Endometrial microvascular endothelial cells (primary cell): ENCODE measurements around the gene CRABP2. TPM values are rescaled to one million over a fixed set of nuclear protein-coding genes. Genes with fewer than 3 reads are reported as not detected.

Experiments
- in situ Hi-C: cut with HindIII; loops from 2 replicates; pipeline ENCODE4 v1.10.0; 2017; ENCODE audit warnings: low sequenced_read_pairs, low pct_unique_long_range_greater_than_20kb; ENCODE audit errors: inconsistent ontology term
- total RNA-seq: library from RNA; depleted of rRNA; stranded (reverse); fragments of >200 nt; gene quantifications from one replicate; pipeline ENCODE4 v1.2.3, GENCODE V29; 2015; ENCODE audit errors: inconsistent ontology term

CRABP2 gene
- total RNA-seq, result not detected

DNA sequence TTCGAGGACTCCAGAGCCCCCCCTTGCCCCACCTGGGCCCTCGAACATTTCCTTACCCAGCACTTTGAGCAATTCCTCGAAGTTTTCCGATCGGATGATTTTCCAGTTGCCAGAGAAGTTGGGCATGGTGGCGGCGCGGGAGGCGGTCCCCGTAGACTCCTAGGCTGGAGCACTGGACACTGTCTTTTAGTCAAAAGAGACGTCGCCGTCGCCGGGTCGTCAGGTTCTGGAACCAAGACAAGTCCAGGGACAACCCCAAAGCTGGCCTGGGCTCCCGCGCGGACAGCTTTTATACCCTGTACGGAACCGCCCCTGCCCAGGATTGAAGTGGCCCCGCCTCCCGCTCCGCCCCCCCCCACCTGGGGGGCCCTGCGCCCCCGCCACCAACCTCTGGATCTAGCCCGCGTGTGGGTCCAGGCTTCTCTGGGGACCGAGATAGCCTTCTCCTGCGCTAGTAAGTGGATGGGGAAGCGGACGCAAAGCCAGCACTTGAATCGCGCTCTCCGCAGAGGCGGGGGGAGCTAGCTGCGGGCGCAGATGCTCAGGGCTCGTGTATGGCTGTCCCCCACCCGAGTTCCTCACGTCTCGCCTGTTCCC is at the start of gene CRABP2:
CRABP2 (minus strand) TSS at position 263 of the 597 bp plus-strand sequence; CDS start at position 126, 137 bp downstream.
- in situ Hi-C loops, result no loop called here

DNA sequence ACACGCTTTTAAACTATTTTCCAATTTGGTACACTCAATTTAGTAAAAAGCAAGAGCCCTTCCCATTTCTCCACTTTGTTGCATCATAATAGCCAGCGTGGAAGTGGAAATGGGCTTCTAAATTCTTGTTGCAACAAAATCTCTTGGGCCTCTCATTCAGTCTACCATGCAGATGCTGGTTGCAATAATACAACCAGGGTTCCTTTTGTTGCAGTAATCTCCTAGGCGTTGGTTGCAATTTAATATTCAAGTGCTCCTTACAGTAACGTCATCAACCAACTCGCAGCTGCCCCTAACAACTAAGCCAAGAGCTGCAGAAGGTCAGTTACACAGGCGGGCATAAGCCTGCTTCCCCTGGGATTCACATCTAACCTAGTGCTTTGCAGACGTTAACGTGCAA is 48.8 kb upstream of the CRABP2 start:
- in situ Hi-C loops, result no loop called here

DNA sequence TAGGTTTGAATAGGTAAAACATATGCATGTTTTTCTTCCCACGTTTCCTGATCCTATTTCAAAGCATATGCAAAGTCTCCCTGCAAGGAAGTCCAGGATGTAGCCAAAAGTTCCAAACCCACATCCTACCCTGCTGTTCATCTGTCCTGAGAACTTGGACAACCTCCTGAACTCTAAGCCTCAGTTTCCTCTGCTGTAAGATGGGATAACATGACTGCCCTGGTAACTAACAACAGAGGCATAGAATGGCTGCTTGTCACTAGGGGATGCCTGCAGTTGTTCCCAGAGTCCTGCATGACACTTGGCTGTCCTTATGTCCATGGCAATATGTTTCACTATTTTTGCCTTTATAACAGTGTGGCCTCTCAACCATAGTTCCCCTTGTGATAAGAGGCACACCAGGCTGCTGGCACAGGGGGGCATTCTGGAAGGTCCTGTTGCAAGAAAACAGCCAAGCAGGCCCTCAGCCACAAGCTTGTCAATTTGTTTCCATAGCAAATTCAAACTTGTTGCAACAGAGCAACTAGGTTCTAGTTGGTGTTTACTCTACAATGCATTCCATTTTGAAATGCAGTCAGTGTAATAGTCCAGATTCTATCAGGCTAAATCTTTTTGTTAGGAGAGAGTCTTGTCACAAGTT is 47.6 kb upstream of the CRABP2 start:
- in situ Hi-C loops, result no loop called here

DNA sequence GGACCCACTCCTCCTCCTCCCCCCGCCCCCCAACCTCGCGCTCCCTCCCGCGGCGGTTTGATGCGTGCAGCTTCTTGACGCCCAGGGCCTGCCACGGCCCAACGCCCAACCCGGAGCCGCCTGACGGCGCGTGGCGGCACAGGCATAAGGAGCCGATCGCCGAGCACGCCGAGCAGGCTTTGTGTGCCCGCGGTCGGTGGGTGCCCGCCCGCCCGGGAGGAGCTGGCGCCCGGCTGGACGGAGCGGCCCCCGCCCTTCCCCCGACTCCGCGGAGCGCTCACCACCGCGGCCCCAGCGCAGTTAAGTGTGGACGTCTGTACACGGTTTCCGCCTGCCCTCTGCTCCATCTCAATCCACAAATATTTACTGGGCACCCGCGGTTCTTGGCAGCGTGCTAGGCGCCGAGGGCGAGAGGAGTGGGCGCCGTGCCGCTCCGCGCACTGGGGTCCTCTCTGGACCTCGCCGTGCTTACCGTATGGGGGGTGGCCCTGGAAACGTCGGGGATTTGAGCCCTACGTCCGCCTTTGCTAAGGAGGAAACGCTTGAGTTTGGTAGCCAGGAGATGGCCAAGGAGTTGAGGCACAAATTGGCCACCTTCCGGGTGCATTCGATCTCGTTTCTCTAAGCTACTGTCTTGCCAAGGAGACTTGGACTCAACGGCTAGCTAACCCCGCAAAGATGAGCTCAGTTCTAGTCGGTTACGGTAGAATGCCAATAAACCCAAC is 46.5 kb upstream of the CRABP2 start:
- in situ Hi-C loops, result no loop called here

DNA sequence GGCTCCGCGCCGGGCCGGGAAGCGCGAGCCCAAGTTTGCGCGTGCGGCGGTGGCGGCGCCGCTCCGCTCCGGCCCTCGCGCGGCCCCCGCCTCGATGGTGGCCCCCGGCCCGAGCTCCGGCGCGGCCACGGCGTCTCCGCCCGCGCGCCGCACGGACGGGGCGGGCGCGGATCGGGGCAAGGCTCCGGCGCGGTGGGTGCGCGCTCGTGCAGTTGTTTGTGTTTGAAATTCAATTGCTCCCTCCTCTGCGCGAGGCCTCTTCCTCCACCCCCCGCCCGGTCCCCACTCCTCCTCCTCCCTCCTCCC is 46.0 kb upstream of the CRABP2 start, which contains the start of gene HDGF:
HDGF (minus strand) TSS at position 225 of the 306 bp plus-strand sequence. CDS start 246 bp downstream, outside the sequence.
- in situ Hi-C loops, result no loop called here

DNA sequence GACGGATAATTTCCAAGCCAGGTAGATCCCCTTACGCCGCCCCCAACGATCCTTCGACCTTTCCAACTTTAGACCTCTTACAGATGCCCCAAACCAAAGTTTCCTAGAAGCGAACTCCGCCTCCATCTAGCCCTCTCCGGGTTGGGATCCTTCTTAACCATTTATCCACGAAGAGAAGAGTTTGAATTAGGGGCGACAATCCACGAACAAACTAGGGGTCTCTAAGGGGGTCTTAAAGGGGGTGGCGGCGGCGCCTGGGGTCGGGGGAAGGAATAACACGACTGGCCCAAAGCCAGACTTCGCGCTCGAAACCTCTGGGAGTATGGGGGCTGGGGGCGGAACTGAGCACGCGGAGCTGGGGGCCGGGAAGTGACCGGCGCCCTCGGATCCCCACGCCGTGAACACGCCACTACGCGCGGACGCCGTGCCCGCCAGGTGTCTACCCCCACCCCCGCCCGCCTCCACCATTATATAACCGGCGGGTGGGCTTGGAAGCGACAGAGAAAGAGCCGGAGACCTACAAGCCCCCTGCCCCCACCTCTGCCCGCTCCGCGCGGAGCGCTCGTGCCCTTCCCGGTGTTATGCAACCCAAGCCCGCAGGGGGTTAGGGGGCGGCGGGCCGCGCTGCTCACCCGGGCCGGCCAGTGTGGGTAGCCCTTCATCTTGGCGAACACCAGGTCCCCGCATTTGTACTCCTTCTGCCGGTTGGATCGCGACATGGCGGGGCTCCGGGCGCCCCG is 45.5 kb upstream of the CRABP2 start:
- in situ Hi-C loops, result no loop called here

DNA sequence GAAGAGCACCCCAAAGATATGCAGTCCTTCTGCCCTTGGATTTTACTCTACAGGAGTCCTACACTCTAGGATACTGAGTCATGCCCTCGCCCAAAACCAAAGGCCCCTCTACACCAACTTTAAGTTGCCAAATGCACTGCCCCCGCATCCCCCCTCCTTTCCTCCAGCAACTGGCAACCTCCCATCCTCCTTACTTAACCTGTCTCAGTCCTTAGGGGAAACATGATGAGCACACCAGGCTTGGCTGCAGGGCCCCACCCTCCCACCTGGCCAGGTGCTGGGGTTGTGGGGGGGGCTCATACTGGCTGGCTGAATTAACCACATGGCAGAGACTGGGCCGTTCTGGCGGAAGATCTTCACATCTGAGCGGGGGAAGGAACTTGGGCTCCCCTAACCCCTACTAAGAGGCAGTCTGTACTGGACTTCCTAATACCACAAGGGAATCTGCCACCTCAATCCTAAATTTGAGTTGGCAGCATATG is 44.8 kb upstream of the CRABP2 start:
- in situ Hi-C loops, result no loop called here

DNA sequence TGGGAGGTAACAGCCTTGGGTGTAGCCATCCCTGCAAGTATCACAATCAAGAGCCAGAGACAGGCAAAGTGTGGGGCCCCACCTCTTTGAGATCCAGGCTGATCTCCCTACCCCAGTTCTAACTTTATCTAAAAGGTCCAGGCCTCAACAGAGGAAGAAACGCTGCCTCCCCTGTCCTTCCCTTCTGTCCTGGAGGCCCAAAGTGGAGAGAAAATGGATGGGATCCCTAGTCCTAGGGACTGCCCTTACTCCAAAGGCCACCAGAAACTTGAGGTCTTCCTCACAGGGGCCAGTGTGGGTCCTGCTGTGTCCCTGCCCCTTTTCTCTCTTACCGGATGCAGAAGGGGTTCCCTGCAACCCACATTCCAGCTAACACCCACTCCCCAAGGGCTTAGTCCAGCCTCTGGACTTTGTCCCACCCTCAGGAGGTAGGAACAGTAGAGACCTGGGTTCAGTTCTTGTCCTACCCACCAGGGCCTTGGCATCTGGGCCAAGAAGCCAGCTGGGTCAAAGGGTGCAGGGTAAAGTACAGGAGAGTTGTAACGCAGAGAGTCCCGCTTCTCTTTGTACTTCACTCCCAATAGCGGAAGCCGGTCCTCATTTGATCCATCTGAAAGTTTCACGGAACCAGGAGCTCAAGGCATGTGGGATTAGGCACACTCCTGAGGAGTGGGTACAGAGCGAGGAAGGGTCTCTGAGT is 44.2 kb upstream of the CRABP2 start:
- in situ Hi-C loops, result no loop called here

DNA sequence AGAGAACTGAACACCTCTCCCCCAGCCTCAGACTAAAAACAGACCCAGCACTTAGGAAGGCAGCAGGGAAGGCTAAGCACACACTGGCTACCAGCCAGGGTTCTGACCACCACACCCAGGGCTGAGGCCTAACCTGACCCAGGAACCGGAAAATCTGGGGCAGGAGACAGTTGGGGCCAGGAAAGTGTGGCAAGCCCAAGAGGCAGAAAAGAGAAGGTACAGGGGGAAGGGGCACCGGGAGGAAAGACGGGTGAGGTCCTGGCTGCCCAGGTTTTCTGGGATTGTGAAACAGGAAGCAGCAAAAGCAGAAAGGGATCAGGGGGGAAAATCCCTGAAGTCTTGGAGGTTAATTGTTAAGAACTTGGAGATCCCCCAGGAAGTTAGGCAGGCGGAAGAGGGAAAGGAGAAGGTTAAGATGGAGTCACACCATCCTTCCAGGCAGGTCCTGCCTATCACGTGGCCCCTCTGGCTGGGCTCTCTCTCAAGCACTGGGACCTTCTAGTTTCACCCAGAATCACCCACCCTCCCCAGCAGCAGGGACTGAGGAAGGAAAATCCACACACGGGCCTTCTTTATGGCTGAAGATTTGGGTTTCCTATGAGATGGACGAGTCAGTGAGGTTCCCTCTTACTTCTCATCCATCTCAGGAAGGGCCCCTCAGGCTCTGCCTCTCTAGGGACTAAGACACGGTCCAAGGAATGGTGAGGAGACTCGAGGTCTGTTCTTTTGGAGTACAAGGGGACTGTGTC is 43.5 kb upstream of the CRABP2 start:
- in situ Hi-C loops, result no loop called here

DNA sequence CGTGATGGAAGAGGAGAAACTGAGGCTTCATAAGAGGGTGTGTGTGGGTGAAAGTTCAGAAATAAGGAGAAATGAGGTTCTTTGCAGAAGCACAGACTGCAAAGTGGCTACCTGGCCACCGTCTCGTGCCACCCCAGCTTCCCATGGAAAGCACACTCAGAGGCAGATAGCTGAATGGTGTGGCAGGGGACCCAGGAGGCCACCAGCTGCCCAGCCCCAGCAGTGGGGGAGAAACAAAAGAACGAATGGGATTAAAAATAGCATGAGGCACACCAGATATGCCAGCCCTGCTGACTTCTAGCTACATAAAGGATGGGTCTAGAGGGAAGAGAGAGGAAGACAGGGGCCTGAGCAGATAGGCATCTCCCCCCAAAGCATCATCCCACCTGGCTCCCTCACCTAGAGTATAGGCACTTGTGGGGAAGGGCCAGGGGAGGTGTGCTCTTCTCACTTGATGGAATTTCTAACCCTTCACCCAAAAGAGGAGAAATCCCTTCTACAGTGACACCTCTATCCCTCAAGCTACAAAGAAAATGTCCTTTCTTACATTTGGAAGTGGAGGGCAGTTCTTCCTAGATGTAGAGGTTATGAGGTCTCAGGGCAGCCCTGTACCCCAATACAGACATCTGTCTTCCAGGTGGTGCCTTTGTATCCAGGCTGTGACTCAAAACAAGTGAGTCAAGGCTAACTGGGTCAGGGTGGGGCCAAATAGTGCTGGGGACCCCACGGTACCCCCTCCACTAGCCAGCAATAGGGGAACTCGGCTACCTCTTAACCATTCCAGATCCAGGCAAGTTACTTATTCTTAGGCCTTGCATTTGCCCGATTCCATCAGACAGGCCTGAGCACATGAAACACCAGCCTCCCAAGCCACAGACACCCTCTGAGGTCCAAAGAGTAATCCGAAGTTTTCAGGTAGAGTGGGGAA is 42.6 kb upstream of the CRABP2 start:
- in situ Hi-C loops, result no loop called here

DNA sequence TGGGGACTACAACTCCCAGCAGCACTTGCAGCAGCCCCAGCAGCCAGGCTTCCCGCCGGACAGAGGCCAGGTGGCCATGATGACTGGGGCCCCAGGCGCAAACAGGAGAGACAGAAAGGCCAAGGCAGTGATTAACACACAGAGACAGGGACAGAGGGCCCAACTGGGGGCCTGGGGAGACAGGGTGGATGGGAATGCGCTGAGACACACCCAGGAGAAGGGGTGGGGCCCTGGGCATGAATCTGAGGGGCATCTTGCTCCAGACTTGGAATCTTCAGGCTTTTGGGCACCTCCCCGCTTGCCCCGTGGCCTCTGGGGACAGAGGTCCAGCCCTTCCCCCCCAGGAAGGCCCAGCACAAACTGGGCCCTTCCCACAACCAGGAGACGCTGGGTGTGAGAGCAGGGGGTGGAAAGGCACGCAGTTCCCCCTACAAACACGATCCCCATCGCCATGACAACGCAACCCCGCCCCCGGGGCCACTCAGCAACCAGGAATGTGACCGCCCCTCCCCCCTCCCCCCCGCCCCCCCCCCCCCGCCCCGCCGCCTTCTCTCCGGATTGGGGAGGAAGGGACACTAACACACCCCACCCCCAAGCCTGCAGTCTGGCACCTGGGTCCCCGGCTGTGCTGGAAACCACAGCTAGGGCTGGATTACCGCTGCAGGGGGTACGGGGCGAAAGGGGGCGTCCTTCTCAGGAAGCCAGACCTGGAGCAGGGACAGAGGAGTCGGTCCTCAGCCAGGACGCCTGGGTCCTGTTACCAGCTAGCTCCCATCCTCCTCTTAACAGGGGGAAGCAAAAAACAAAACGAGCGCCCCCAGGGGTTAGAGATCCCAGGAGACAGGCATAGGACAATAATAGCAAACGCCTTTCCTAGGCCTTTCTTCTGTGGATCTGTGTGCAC is 41.6 kb upstream of the CRABP2 start:
- in situ Hi-C loops, result no loop called here

DNA sequence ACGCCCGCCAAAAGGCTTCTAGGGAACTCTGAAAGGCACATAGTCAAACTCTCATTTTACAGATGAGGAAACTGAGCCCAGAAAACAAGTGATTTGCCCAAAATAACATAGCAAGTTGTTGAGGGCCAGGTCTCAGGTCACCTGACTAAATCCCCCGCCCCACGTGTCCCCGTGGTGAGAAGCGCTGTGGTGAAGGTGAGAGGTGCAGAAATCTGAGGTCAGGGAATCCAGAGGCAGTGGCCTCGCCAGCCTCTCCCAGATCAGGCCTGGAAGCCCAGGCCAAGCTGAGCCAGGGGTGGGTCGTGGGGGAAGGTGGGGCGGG is 41.0 kb upstream of the CRABP2 start:
- in situ Hi-C loops, result no loop called here

DNA sequence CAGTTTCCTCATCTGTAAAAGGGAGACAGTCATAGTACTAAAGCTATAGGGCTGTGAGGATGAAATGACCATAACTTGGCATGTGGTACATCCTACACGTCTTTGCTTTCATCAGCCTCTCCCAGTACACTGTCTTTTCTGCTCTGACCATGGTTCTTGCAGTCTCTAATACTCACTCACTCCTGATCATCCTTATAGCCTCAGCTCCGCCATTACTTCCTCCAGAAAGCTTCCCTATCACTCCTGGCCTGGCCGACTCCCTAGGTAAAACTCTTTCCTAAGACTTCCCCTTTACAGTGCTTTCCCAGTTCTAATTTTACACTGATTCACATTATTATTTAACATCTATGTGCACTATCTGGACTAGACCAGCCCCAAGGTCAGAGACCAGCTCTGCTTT is 40.5 kb upstream of the CRABP2 start:
- in situ Hi-C loops, result no loop called here

DNA sequence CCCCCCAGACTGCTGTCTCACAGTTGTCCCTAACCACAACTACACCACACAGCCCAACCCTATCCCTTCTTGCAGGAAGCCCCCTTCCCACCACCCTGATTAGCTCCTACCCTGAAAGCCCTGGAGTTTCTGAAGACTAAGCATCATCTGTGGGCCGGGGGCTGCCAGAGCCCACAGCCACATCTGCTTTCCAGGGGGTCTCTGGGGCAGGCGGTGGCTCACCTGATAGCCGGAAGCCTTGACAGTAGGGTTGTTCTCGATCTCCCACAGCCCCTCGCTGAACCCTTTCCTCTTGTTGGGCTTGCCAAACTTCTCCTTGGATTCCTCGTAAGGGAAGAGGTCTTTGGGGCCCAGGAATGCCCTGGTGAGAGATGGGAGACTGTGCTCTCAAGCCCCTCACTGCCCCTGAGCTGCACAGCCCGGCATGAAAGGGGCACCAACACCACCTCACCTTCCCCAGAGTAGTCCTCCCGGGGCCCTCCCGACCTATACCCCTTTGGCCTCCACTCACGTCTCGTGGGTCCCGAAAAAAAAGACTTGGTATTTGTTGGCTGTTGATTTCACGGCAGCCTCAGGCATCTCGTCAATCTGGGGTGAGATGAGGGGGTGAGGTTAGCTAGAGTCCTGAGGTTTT is 39.5 kb upstream of the CRABP2 start:
- in situ Hi-C loops, result no loop called here

DNA sequence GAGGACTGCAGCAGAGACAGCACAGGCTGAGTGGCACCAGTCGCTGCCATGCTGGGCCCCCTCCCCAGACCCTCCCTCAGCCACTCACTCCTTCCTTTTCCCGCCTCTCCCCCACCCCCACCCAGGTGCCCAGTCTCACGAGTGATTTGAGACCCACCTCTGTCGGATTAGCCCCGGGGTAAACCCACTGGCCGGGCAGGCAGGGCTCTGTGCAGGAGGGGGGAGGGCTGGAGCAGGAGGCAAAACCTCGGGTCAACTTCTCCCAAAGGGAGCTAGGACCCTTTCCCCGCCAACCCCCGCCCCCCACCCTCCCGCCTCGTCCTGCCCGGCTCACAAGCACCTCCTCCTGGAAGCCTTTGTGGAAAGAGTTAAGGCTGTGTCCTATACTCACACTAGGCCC is 39.0 kb upstream of the CRABP2 start:
- in situ Hi-C loops, result no loop called here
